ENCODE measurements around the gene TAC4.
A peak's percentile ranks its signal among the peaks of the same experiment; 100 is the strongest.

TAC4 gene

GRCh38 chr17:49809056-49809455, 38.8 kb downstream of the TAC4 start:
- no peak for DNase-seq (ENCODE audit: low read depth)

DNA sequence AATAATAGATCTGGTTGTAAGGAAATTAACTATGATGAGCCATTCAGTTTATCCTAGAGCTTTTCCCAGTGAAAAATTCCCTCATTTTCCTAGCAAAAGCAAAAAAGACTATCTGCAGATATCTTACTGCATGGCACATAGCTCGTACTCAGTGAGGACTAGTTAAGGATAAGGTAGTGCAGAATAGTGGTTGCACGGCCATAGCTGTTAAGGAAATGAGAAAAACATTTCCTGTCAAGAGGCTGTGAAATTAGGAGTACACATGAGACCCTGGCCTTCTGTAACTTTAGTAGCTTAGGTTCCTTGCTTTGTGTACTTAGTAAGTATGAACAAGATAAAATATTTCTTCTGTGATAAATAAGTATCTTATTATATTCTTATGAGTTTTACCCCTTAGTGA, 49.1 kb downstream of the TAC4 start:
- DNase-seq (ENCODE audit: low read depth): no peak

DNA sequence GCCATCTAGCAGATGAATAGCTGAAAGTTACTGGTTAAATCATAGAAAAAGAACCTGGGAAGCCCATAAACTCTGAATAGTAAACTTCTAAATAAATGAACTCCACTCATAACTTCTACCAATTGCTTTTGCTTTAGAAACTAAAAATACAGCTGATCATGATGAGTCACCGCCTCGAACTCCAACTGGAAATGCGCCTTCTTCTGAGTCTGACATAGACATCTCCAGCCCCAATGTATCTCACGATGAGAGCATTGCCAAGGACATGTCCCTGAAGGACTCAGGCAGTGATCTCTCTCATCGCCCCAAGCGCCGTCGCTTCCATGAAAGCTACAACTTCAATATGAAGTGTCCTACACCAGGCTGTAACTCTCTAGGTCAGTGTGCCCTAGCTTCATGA, 49.7 kb downstream of the TAC4 start:
- DNase-seq (ENCODE audit: low read depth): no peak

DNA sequence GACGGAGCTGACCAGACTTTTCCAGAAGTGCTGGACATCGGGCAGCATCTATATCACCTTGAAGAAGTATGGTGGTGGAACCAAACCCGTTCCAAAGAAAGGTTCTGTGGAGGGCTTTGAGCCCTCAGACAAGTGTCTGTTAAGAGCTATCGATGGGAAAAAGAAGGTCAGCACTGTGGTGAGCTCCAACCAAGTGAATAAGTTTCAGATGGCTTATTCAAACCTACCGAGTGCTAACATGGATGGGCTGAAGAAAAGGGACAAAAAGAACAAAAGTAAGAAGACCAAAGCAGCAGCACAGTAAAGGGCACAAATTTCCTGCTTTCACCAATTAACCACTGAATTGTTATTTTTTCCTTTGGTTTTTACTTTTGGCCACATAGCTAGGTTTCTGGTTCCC, 52.5 kb downstream of the TAC4 start:
- no peak for DNase-seq (ENCODE audit: low read depth)

GRCh38 chr17:49793309-49793708, 54.6 kb downstream of the TAC4 start:
- no peak for DNase-seq (ENCODE audit: low read depth)

DNA sequence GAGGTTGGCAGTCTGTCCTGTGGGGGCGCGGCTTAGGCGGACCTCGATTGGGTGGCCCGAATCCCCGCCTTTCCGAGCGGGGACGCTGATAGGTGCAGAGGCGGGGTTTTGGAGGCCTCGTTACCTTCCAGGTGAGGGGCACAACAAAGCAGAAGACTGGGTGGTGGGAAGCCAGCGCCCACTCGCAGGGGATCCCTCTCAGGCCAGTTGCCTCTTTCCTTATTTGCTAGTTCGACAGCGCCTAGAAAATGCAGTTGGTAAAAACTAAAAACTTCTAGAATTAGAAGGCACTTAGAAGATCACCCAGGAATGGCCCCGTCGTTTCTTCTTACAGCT, 58.7 kb downstream of the TAC4 start:
- no peak for DNase-seq (ENCODE audit: low read depth)

DNA sequence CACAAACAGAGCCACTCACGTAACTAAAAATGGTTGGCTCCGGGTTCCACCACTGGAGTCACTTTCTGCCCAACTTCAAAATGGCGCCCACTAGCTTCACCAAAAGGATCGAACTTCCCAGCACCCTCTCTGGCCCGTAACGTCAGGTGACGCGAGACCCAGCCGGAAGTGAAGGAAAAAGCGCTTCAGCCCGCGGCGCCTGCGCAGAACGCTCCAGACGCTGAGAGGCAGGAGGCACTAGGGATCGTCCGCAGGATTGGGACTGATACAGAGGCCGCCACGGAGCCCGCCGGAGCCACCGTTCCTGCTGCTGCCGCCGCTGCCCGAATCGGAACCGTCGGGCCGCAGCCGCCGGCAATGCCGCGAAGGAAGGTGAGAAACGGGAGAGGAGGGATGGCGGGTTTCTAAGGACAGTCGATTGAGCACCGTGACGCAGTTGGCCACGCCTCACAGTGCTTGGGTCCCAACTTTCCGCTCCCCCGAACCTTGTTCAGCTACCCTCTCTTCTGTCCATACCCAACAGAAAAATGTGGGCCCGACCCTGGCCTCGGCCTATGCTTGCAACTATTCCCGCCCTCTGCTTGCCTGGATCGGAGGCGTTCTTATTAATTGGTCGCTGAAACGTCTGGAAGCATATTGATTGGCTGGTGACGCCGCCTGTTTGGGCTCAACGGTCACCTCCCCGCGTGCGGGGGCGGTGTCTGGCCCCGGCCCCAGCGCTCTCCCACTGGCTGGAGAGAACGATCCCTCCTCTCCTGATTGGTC, 59.2 kb downstream of the TAC4 start, which contains the start of gene KAT7:
Gene KAT7, plus strand, starts transcription at position 204 of the 765 bp plus-strand sequence. Its CDS starts 154 bp downstream, at position 358.
- DNase-seq (ENCODE audit: low read depth): peak; percentile 97

All from stimulated activated CD8-positive, alpha-beta memory T cell treated with anti-CD3 and anti-CD28 coated beads, Interleukin-12 subunit alpha, Interleukin-12 subunit beta, amount 100 ng/mL, for 1 hour (primary cell).